Stimulated activated naive B cell treated with anti-CD40 and anti-IgM and Interleukin-4, amounts not matched to agents 10 μg/mL and 1 μg/mL and 100 μg/mL, for 72 hours (primary cell): ENCODE measurements around the gene SH3GL3.

Experiments used
- ATAC-seq, 2 donors: fragments of 150-1000 bp; cut with Tn5 transposase; replicated peaks; 2 replicates each; pipeline ENCODE4 v1.10.0; 2021; ENCODE audit warnings: moderate library complexity in 1 of 2
- DNase-seq: peaks from one replicate; pipeline ENCODE4 v3.0.0; 2021
- H3K27ac Mint-ChIP-seq: one replicate; pipeline ENCODE4 v1.8.0; 2022; ENCODE audit warnings: mild to moderate bottlenecking, mixed read lengths
- H3K27me3 Mint-ChIP-seq, 2 donors: one replicate each; pipeline ENCODE4 v1.8.0; 2022; ENCODE audit warnings: mixed read lengths in 2 of 2
- H3K36me3 Mint-ChIP-seq, 2 donors: one replicate each; pipeline ENCODE4 v1.8.0; 2022; ENCODE audit warnings: mixed read lengths in 2 of 2, mild to moderate bottlenecking in 1 of 2
- H3K4me1 Mint-ChIP-seq, 2 donors: one replicate each; pipeline ENCODE4 v1.8.0; 2022; ENCODE audit warnings: mixed read lengths in 2 of 2, mild to moderate bottlenecking in 1 of 2
- H3K4me3 Mint-ChIP-seq, 2 donors: one replicate each; pipeline ENCODE4 v1.8.0; 2022; ENCODE audit warnings: mild to moderate bottlenecking in 2 of 2, mixed read lengths in 2 of 2, moderate library complexity in 1 of 2
- H3K9me3 Mint-ChIP-seq, 2 donors: one replicate each; pipeline ENCODE4 v1.8.0; 2022; ENCODE audit warnings: mixed read lengths in 2 of 2, mild to moderate bottlenecking in 1 of 2

The SH3GL3 gene

GRCh38 chr15:83499476-83499875 is 52.3 kb downstream of the SH3GL3 start:
- ATAC-seq (no peak), DNase-seq (no peak)
- Mint-ChIP-seq H3K9me3 (peaks cover 16 to 21% of the 10 kb centered on the region in 2 donors), H3K4me3 (no peak overlapping the region), H3K27me3 (no peaks in the 10 kb centered on the region), H3K4me1 (no peaks in the 10 kb centered on the region), H3K27ac (no peak overlapping the region), H3K36me3 (peaks cover 0 to 2% of the 10 kb centered on the region in 2 donors)

- ATAC-seq (no peak), DNase-seq (no peak)
- peaks cover 2 to 6% of the 10 kb centered on the region in 2 donors for H3K9me3 Mint-ChIP-seq
- no peaks in the 10 kb centered on the region for H3K4me1 Mint-ChIP-seq
- H3K36me3 Mint-ChIP-seq: no peaks in the 10 kb centered on the region
- H3K27me3 Mint-ChIP-seq: peaks cover 4 to 6% of the 10 kb centered on the region in 2 donors
- no peak overlapping the region for H3K4me3 Mint-ChIP-seq
- no peak overlapping the region for H3K27ac Mint-ChIP-seq
Measured at GRCh38 chr15:83503595-83504364, 56.6 kb downstream of the SH3GL3 start.

GRCh38 chr15:83504365-83504764 is 57.2 kb downstream of the SH3GL3 start:
- Mint-ChIP-seq H3K27ac (no peak overlapping the region), H3K4me3 (no peak overlapping the region), H3K9me3 (peaks cover 0 to 4% of the 10 kb centered on the region in 2 donors), H3K36me3 (no peaks in the 10 kb centered on the region), H3K27me3 (peaks cover 4 to 6% of the 10 kb centered on the region in 2 donors), H3K4me1 (no peaks in the 10 kb centered on the region)
- DNase-seq (no peak), ATAC-seq (no peak)

GRCh38 chr15:83510001-83510400 is 62.9 kb downstream of the SH3GL3 start:
- ATAC-seq (no peak), DNase-seq (no peak)
- no peaks in the 10 kb centered on the region for H3K36me3 Mint-ChIP-seq
- no peak overlapping the region for H3K4me3 Mint-ChIP-seq
- H3K9me3 Mint-ChIP-seq: peaks cover 0 to 4% of the 10 kb centered on the region in 2 donors
- no peak overlapping the region for H3K27ac Mint-ChIP-seq
- peaks cover 2 to 10% of the 10 kb centered on the region in 2 donors for H3K4me1 Mint-ChIP-seq
- H3K27me3 Mint-ChIP-seq: peaks cover 4 to 10% of the 10 kb centered on the region in 2 donors

- no peaks in the 10 kb centered on the region for H3K36me3 Mint-ChIP-seq
- no peak overlapping the region for H3K27ac Mint-ChIP-seq
- peaks cover 0 to 4% of the 10 kb centered on the region in 2 donors for H3K9me3 Mint-ChIP-seq
- ATAC-seq (no peak), DNase-seq (no peak)
- peaks cover 8 to 10% of the 10 kb centered on the region in 2 donors for H3K27me3 Mint-ChIP-seq
- H3K4me1 Mint-ChIP-seq: peaks cover 2 to 12% of the 10 kb centered on the region in 2 donors
- no peak overlapping the region for H3K4me3 Mint-ChIP-seq
Measured at GRCh38 chr15:83512459-83512858, 65.3 kb downstream of the SH3GL3 start.

- Mint-ChIP-seq H3K27ac (no peak overlapping the region), H3K4me1 (peaks cover 2 to 12% of the 10 kb centered on the region in 2 donors), H3K9me3 (peaks cover 0 to 8% of the 10 kb centered on the region in 2 donors), H3K4me3 (no peak overlapping the region), H3K27me3 (peaks cover 4 to 5% of the 10 kb centered on the region in 2 donors), H3K36me3 (no peaks in the 10 kb centered on the region)
- ATAC-seq (peak; percentile 68 to 70), DNase-seq (no peak)
Measured at GRCh38 chr15:83514584-83514983, 67.4 kb downstream of the SH3GL3 start.

GRCh38 chr15:83515164-83515563 is 68.0 kb downstream of the SH3GL3 start:
- H3K4me3 Mint-ChIP-seq: no peak overlapping the region
- H3K4me1 Mint-ChIP-seq: peaks cover 2 to 12% of the 10 kb centered on the region in 2 donors
- no peak for DNase-seq
- H3K27me3 Mint-ChIP-seq: peaks cover 4 to 5% of the 10 kb centered on the region in 2 donors
- no peaks in the 10 kb centered on the region for H3K36me3 Mint-ChIP-seq
- H3K9me3 Mint-ChIP-seq: peaks cover 0 to 8% of the 10 kb centered on the region in 2 donors
- no peak overlapping the region for H3K27ac Mint-ChIP-seq
- ATAC-seq: no peak

GRCh38 chr15:83516935-83517334 is 69.8 kb downstream of the SH3GL3 start:
- H3K27me3 Mint-ChIP-seq: peaks cover 8 to 9% of the 10 kb centered on the region in 2 donors
- H3K9me3 Mint-ChIP-seq: peaks cover 0 to 6% of the 10 kb centered on the region in 2 donors
- H3K36me3 Mint-ChIP-seq: no peaks in the 10 kb centered on the region
- DNase-seq (no peak), ATAC-seq (no peak)
- peaks cover 2 to 12% of the 10 kb centered on the region in 2 donors for H3K4me1 Mint-ChIP-seq
- no peak overlapping the region for H3K27ac Mint-ChIP-seq
- H3K4me3 Mint-ChIP-seq: no peak overlapping the region

GRCh38 chr15:83526319-83526718 is 79.2 kb downstream of the SH3GL3 start:
- no peaks in the 10 kb centered on the region for H3K4me1 Mint-ChIP-seq
- no peak for DNase-seq
- H3K27ac Mint-ChIP-seq: no peak overlapping the region
- H3K27me3 Mint-ChIP-seq: peaks cover 5 to 11% of the 10 kb centered on the region in 2 donors
- H3K36me3 Mint-ChIP-seq: no peaks in the 10 kb centered on the region
- no peak overlapping the region for H3K4me3 Mint-ChIP-seq
- peaks cover 18 to 22% of the 10 kb centered on the region in 2 donors for H3K9me3 Mint-ChIP-seq
- no peak for ATAC-seq

DNA sequence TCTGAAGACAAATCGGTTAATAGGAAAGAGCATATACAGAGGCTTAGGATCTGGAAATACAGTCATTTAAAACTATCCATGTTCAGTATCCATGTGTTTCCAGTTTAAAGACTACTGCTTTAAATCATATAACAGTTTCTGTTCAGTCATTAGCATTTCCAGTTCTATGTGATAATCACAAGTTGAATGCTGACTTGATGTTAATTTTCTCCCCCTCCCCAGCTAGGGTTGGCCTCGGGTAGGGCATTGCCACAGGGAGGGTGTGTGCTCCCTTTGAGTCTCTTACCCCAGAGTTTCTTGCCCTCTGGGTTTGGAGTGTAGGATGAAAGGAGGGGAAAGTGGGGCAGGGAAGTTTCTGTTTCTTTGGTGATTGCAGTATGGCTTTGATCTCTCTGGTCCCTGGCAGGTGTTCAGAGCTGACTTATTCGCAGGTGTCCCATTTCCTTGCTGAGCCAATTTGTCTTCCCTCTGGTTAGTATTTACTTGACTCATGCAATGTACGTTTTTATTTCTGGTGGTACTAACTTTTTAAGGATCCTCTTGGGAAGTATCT is 86.3 kb downstream of the SH3GL3 start:
- ATAC-seq (no peak), DNase-seq (no peak)
- Mint-ChIP-seq H3K4me1 (no peaks in the 10 kb centered on the region), H3K4me3 (no peak overlapping the region), H3K27me3 (no peaks in the 10 kb centered on the region), H3K27ac (no peak overlapping the region), H3K9me3 (peaks cover 5 to 6% of the 10 kb centered on the region in 2 donors), H3K36me3 (no peaks in the 10 kb centered on the region)

GRCh38 chr15:83537606-83538005 is 90.5 kb downstream of the SH3GL3 start:
- no peak for ATAC-seq
- Mint-ChIP-seq H3K27me3 (no peaks in the 10 kb centered on the region), H3K36me3 (peaks cover 0 to 1% of the 10 kb centered on the region in 2 donors)

GRCh38 chr15:83538682-83539081 is 91.5 kb downstream of the SH3GL3 start:
- Mint-ChIP-seq H3K4me3 (no peak overlapping the region), H3K4me1 (no peaks in the 10 kb centered on the region), H3K27ac (no peak overlapping the region), H3K36me3 (peaks cover 0 to 1% of the 10 kb centered on the region in 2 donors), H3K27me3 (peaks cover 6 to 7% of the 10 kb centered on the region in 2 donors), H3K9me3 (peaks cover 0 to 7% of the 10 kb centered on the region in 2 donors)
- DNase-seq (no peak), ATAC-seq (no peak)

More at GRCh38 chr15:83537606-83538005, 90.5 kb downstream of the SH3GL3 start:
- Mint-ChIP-seq H3K4me1 (no peaks in the 10 kb centered on the region), H3K4me3 (no peak overlapping the region), H3K27ac (no peak overlapping the region), H3K9me3 (no peaks in the 10 kb centered on the region)
- DNase-seq: no peak

- no peak for ATAC-seq
- H3K36me3 Mint-ChIP-seq: no peaks in the 10 kb centered on the region
- H3K27me3 Mint-ChIP-seq: peaks cover 18 to 42% of the 10 kb centered on the region in 2 donors
- H3K27ac Mint-ChIP-seq: no peak overlapping the region
- no peak overlapping the region for H3K4me3 Mint-ChIP-seq
- H3K4me1 Mint-ChIP-seq: no peaks in the 10 kb centered on the region
- H3K9me3 Mint-ChIP-seq: peaks cover 8 to 14% of the 10 kb centered on the region in 2 donors
- no peak for DNase-seq
Measured at GRCh38 chr15:83545804-83546511, 98.8 kb downstream of the SH3GL3 start.

DNA sequence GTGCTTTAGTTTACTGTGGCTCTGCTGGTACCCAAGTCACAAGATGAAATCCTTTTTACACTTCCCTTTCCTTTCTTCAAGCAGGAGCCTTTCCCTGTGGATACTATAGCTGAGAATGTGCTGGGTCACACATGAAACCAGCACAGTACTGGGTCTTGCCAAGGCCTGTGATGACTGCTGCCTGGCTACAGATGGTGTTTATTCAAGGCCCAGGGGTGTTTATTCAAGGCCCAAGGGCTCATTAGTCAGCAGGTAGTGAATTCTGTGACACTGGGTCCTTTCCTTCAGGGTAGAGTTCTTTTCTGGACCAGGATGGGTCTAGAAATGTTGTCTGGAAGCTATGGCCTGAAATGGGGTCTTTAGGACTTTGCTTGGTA is 99.4 kb downstream of the SH3GL3 start:
- peaks cover 20 to 44% of the 10 kb centered on the region in 2 donors for H3K27me3 Mint-ChIP-seq
- DNase-seq (no peak), ATAC-seq (no peak)
- no peak overlapping the region for H3K4me3 Mint-ChIP-seq
- H3K4me1 Mint-ChIP-seq: no peaks in the 10 kb centered on the region
- H3K9me3 Mint-ChIP-seq: peaks cover 8 to 14% of the 10 kb centered on the region in 2 donors
- no peaks in the 10 kb centered on the region for H3K36me3 Mint-ChIP-seq
- no peak overlapping the region for H3K27ac Mint-ChIP-seq
